Measurements from ENCODE around the gene CCDC157. TPM values are rescaled to one million over a fixed set of nuclear protein-coding genes. Genes with fewer than 3 reads are reported as not detected.

CCDC157 gene
- total RNA-seq, 1 donor from 2014 or later = 4.2 TPM

- Histone ChIP-seq H3K9me3 (no peaks in the 10 kb centered on the region), H3K4me3 (no peak overlapping the region), H3K27ac (no peak overlapping the region), H3K27me3 (no peaks in the 10 kb centered on the region), H3K36me3 (no peaks in the 10 kb centered on the region), H3K4me1 (peaks cover 20% of the 10 kb centered on the region)
- TF ChIP-seq CTCF (IDR thresholded peaks at IDR 0.05) = no peak
- TF ChIP-seq POLR2A (IDR thresholded peaks at IDR 0.05) = no peak
- TF ChIP-seq POLR2AphosphoS5 (IDR thresholded peaks at IDR 0.05; ENCODE audit: insufficient read depth in 1 of 2, low read depth in 1 of 2) = no peak
- no peak for DNase-seq (ENCODE audit: extremely low spot score in 2 of 2)
- intact Hi-C loops (cut with DNase I) = no loop called here
These were observed 36.5 kb downstream of the CCDC157 start for GRCh38 chr22:30393322-30393680.

GRCh38 chr22:30393885-30394284 is 37.1 kb downstream of the CCDC157 start:
- no peak for DNase-seq (ENCODE audit: extremely low spot score in 2 of 2)
- Histone ChIP-seq H3K9me3 (no peaks in the 10 kb centered on the region), H3K27me3 (no peaks in the 10 kb centered on the region), H3K27ac (no peak overlapping the region), H3K4me1 (peaks cover 26% of the 10 kb centered on the region), H3K4me3 (no peak overlapping the region), H3K36me3 (no peaks in the 10 kb centered on the region)
- TF ChIP-seq POLR2AphosphoS5 (IDR thresholded peaks at IDR 0.05; ENCODE audit: insufficient read depth in 1 of 2, low read depth in 1 of 2) (no peak), CTCF (IDR thresholded peaks at IDR 0.05) (no peak), POLR2A (IDR thresholded peaks at IDR 0.05) (no peak)
- intact Hi-C loops (cut with DNase I) = no loop called here

- H3K9me3 ChIP-seq = no peaks in the 10 kb centered on the region
- no peaks in the 10 kb centered on the region for H3K27me3 ChIP-seq
- intact Hi-C loops (cut with DNase I) = no loop called here
- H3K36me3 ChIP-seq = no peaks in the 10 kb centered on the region
- peaks cover 35% of the 10 kb centered on the region for H3K4me1 ChIP-seq
- TF ChIP-seq POLR2AphosphoS5 (IDR thresholded peaks at IDR 0.05; ENCODE audit: insufficient read depth in 1 of 2, low read depth in 1 of 2) (peak in 1 of 2 donors; percentile 80), POLR2A (IDR thresholded peaks at IDR 0.05) (peak in 1 of 2 donors; percentile 40), CTCF (IDR thresholded peaks at IDR 0.05) (no peak)
- DNase-seq (ENCODE audit: extremely low spot score in 2 of 2) = no peak
- peak within 1 kb of the TSS; percentile 74 for H3K27ac ChIP-seq
- peak within 1 kb of the TSS; percentile 68 to 97 for H3K4me3 ChIP-seq
These were observed 40.3 kb downstream of the CCDC157 start, which contains the start of gene SEC14L2 for GRCh38 chr22:30396871-30397655. SEC14L2 (plus strand) TSS chr22:30397018; CDS start chr22:30397117, 99 bp downstream.

- Histone ChIP-seq H3K4me3 (peak overlapping the region; percentile 68 to 97), H3K27me3 (no peaks in the 10 kb centered on the region), H3K4me1 (peaks cover 35% of the 10 kb centered on the region), H3K36me3 (no peaks in the 10 kb centered on the region), H3K9me3 (no peaks in the 10 kb centered on the region), H3K27ac (peak overlapping the region; percentile 74)
- intact Hi-C loops (cut with DNase I) = no loop called here
- no peak for DNase-seq (ENCODE audit: extremely low spot score in 2 of 2)
- no peak for TF ChIP-seq POLR2A (IDR thresholded peaks at IDR 0.05)
- TF ChIP-seq CTCF (IDR thresholded peaks at IDR 0.05) = no peak
- no peak for TF ChIP-seq POLR2AphosphoS5 (IDR thresholded peaks at IDR 0.05; ENCODE audit: insufficient read depth in 1 of 2, low read depth in 1 of 2)
These were observed 41.1 kb downstream of the CCDC157 start for GRCh38 chr22:30397656-30398635.
